ENCODE results near the gene DENND4A. TPM values are rescaled to one million over a fixed set of nuclear protein-coding genes. Genes with fewer than 3 reads are reported as not detected.
A peak's percentile ranks its signal among the peaks of the same experiment; 100 is the strongest.

DENND4A gene
- total RNA-seq, 4 donors from 2014 or later: 21.6 to 54.0 (median 35.9) TPM

DNA sequence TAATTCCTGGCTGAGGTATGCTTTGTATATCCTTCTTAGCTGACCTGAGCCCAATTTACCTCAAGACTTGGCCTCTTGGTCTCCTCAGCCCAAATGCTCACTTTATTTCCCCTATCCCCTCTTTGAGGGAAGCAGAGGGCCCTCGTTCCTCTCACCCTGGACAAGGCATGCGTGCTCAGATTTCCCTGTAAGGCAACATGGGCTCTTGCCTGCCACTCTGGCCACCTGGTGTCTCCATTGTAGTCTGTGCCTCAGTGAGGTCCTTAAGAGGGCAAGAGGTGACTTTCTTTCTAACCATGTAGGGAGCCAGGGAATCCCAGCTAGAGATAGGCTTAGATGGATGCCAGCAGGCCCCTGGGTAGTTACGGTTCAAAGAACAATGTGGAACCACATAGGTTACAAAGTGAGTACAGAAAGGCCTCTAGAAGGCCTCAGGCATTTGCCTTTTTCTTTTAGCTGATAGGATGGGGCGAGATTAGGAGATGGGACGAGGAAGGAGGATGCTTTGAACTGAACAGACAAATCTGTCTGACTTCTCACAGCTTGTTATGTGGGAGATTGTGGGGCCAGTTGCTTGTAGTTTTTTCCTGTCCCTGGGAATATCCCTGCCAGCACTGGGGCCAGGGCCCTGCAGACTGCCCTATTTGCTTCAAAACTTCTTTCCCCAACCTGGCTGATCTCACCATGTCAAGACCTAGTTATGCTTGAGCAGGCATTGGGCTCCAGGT is 180.0 kb downstream of the DENND4A start:
- Histone ChIP-seq H3K27ac (peak overlapping the region; percentile 81 to 95 (median 95)), H3K36me3 (peaks cover 0 to 6% (median 0%) of the 10 kb centered on the region in 3 donors), H3K27me3 (no peaks in the 10 kb centered on the region), H3K4me3 (peak overlapping the region; percentile 66 to 94 (median 79)), H3K9me3 (no peaks in the 10 kb centered on the region), H3K4me1 (peaks cover 0 to 45% (median 19%) of the 10 kb centered on the region in 4 donors)
- no peak for DNase-seq (ENCODE audit: low spot score in 2 of 2)
- WGBS, 2 donors: 69 to 73% methylated on average over 5 of the region's 5 CpGs
- TF ChIP-seq POLR2A (IDR thresholded peaks at IDR 0.05): no peak
- no peak for TF ChIP-seq EP300 (IDR thresholded peaks at IDR 0.05)
- TF ChIP-seq, protein P1, sequence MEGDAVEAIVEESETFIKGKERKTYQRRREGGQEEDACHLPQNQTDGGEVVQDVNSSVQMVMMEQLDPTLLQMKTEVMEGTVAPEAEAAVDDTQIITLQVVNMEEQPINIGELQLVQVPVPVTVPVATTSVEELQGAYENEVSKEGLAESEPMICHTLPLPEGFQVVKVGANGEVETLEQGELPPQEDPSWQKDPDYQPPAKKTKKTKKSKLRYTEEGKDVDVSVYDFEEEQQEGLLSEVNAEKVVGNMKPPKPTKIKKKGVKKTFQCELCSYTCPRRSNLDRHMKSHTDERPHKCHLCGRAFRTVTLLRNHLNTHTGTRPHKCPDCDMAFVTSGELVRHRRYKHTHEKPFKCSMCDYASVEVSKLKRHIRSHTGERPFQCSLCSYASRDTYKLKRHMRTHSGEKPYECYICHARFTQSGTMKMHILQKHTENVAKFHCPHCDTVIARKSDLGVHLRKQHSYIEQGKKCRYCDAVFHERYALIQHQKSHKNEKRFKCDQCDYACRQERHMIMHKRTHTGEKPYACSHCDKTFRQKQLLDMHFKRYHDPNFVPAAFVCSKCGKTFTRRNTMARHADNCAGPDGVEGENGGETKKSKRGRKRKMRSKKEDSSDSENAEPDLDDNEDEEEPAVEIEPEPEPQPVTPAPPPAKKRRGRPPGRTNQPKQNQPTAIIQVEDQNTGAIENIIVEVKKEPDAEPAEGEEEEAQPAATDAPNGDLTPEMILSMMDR (IDR thresholded peaks at IDR 0.05): no peak

DNA sequence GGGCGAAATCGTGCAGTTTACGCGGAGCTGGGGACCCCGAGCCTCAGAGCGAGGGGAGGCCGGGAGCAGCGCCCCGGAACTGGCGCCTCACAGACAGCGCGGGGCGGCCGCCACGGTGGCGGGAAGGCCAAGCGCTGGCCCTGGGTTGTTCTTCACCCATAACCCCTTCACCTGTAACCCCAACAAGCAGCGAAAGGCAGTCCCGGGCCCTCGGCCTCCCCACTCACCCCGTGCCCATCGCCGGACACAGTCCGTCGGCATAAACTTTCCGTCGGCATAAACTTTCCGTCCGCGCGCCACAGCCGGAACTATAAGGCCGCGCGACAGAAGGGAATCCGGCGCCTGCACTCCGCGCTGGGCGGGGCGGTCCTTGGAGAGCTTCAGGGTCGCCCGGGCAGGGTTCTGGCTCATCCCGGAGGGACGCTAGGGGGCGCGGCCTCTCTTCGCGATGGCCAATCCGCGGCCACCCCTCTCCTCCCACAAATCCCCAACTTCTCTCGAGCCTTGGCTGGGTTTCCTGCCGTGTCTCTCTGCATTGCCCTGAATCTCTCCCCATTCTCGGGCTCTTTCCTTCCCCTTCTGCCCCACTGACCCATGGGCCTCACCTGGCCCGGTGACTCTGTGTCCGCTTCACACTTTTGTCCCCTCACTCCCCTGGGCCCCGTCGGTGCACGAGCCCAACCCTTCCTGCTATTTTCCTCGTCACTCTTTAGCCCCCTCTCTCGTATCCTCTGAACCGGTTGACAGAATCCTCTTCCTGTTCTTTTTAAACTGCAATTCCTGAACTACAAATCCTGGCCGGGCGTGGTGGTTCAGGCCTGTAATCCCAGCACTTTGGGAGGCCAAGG is 181.0 kb downstream of the DENND4A start, which contains the start of gene INTS14:
Gene INTS14, minus strand, starts transcription at position 261 of the 848 bp plus-strand sequence. CDS start 3,751 bp downstream, outside the sequence.
- TF ChIP-seq, protein P1 (IDR thresholded peaks at IDR 0.05): peak; percentile 59 to 93 (median 65)
- TF ChIP-seq EP300 (IDR thresholded peaks at IDR 0.05): peak; percentile 80 to 95
- peak; percentile 4 to 52 for TF ChIP-seq POLR2A (IDR thresholded peaks at IDR 0.05)
- Histone ChIP-seq H3K36me3 (peaks cover 0 to 7% (median 0%) of the 10 kb centered on the region in 3 donors), H3K4me3 (peak within 1 kb of the TSS; percentile 66 to 94 (median 79)), H3K27ac (peak within 1 kb of the TSS; percentile 81 to 95 (median 95)), H3K9me3 (no peaks in the 10 kb centered on the region), H3K4me1 (peaks cover 0 to 45% (median 19%) of the 10 kb centered on the region in 4 donors), H3K27me3 (no peaks in the 10 kb centered on the region)
- peak; percentile 96 for DNase-seq (ENCODE audit: low spot score in 2 of 2)
- WGBS, 2 donors: 0 to 1% methylated on average over 42 to 46 of the region's 64 CpGs

Small RNA genes within 50 kb of the gene (small RNA-seq; reads per million reads assigned to genes)
- gene MIR4511 (not detected), gene SNORD13E (not detected)

Other genes starting within 250 kb of the DENND4A start
- gene INTS14, start 181.2 kb downstream of the DENND4A start, total RNA-seq: 10 to 100 TPM; 30.6 to 38.4 (median 36.0) TPM
- 10 to 100 TPM in 1 of 4 donors, 1 to 10 TPM in 3; 5.9 to 22.7 (median 9.2) TPM for gene SLC24A1, start 170.4 kb downstream of the DENND4A start, total RNA-seq
- 100 to 1,000 TPM in 1 of 4 donors, 10 to 100 TPM in 3; 69.9 to 140 (median 84.3) TPM for gene RAB11A, start 77.2 kb upstream of the DENND4A start, total RNA-seq

All from tibial nerve (tissue), 4 donors.